Germinal center (tissue), 1 donor: ENCODE results near the gene DGAT2.
A peak's percentile ranks its signal among the peaks of the same experiment; 100 is the strongest.

ENCODE experiments used
- DNase-seq: peaks from one replicate; pipeline ENCODE4 v3.0.0; 2012; ENCODE audit warnings: mixed read lengths, low spot score

DGAT2 gene

DNA sequence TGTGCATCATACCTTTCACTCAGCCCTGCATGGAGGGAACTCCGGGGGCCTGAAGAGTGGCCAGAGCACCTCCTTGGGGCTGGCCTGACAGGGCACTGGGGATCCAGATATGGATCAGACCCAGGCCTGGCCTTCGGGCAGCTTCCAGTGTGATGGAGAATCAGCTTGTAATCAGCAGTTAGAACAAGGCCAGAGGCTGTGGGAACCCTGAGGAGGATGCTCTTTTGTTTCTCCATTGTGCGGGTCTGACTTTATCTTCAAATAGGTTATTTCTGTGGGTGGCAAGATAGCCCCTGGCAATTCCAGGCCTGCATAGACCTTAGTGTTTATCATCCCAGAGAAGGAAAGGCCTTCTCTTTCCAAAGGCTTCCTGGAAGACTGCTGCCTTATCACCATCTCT is 12.3 kb downstream of the DGAT2 start:
- DNase-seq, result no peak

DNA sequence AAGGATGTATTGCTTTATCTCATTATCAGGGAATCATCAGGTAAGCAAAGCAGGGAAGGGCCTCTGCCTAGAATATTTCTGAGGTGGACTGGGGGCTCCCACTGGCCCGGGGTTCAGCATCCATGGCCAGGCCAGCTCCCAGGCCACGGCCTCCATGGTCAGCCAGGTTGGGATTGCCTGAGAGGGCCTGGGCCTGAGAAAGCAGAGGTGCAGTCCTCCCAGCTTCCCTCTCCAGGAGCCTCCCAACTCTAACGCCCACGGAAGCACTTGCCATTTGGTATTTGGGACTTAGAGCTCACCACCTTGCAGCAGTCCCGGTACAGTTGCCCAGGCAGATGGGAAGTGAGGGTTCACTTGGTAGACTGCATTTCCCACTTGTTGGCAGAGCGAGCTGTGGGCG is 12.7 kb downstream of the DGAT2 start:
- no peak for DNase-seq

DNA sequence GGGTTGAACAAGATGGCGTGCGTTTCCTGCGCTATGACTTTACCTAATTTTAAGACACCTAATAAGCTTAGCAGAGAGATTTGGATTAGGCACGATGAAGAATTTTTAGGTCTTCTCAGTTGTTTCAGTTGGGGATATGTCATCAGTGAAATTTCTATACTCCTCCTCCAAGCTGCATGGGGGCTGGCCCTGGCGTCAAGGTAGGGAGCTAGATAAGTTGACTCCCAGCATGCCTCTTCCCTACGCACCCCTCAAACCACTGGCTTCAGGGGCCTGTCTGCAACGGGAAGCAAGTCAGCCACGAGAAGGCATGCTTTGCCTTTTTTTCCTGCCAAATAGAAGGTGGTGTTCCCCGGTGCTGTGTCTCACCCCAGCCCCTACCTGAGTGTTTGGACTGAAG is 13.3 kb downstream of the DGAT2 start:
- DNase-seq, result no peak

DNA sequence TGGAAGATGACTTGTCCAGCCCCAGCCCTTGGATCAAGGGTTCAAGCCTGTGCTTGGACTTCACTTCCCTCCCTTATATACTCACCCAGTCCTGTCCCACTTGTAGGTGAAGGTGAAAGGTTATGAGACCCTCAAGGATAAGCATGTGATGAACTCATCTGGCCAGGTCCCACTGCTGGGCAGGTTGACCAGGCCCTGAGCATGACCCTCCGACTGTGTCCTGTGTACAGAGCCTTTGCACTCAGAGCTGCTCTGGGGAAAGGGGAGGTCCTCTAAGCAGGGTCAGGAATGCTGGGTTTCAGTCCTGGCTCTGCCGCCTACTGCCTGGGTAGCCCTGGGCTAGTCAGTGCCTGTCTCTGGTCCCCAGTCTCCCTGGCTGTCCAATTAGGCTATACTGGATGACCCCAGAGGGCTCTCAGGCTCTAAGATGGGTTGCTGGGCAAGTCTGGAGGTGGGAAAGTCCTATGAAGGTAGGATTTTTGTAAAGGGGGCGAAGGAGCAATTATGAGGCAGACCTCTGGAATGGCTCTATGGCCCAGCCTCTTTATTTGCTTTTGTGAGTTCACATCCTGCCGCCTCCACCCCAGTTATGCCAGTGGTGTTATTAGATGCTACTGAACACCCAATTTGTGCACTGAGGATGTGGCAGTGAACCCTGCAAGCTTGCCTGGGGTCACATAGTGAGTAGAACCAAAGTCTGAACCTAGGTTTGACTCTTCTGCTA is 14.1 kb downstream of the DGAT2 start:
- DNase-seq, result no peak

GRCh38 chr11:75783416-75784084 is 15.0 kb downstream of the DGAT2 start:
- DNase-seq, result no peak

- DNase-seq, result no peak
Measured at GRCh38 chr11:75784085-75784478, 15.5 kb downstream of the DGAT2 start.

DNA sequence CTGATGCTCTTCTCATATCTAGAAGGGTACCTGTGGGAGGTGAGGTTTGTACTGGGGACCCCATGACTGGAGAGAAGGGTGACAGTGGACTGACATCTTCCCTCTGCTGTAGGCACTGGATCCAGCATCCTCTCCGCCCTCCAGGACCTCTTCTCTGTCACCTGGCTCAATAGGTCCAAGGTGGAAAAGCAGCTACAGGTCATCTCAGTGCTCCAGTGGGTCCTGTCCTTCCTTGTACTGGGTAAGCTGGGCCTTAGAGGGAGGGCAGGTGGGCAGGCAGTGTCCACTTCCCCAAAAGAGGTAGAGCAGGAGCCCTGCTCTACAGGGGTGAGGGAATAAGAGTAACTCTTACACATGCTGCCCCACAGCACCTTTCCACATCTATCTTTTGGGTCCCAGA is 15.9 kb downstream of the DGAT2 start:
- DNase-seq, result no peak

- DNase-seq, result no peak
Measured at GRCh38 chr11:75785187-75785586, 16.6 kb downstream of the DGAT2 start.

DNA sequence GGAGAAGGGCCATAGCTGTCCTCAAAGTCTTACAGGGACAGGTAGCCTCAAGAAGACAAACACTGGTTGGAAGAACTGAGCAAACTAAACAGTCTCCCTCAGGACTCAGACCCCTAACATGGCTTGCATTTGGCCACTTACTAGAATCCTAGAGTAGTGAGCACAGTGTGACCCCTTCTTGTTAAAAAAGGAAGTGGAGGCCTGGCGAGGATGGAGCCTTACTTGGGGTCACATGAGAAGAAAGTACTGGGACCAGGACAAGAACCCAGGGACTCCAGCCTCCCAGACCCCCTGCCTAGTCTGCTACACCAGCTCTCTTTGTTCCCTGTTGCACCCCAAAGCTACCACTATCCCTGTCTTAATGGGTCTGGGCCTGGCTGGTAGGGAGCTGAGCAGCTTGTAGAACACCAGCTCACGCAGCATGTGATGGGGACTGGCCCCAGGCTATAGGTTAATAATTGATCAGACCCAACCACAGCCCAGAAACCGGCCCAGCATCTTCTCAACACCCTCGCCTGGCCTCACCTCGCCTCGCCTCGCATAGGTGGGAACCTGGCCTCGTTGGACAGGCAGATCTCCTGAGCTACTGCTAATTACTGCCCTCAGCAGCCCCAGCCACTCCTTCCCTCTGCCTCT is 17.6 kb downstream of the DGAT2 start:
- DNase-seq, result no peak

- DNase-seq, result no peak
Measured at GRCh38 chr11:75789521-75789920, 20.9 kb downstream of the DGAT2 start.

- no peak for DNase-seq
Measured at GRCh38 chr11:75790986-75791385, 22.4 kb downstream of the DGAT2 start.

DNA sequence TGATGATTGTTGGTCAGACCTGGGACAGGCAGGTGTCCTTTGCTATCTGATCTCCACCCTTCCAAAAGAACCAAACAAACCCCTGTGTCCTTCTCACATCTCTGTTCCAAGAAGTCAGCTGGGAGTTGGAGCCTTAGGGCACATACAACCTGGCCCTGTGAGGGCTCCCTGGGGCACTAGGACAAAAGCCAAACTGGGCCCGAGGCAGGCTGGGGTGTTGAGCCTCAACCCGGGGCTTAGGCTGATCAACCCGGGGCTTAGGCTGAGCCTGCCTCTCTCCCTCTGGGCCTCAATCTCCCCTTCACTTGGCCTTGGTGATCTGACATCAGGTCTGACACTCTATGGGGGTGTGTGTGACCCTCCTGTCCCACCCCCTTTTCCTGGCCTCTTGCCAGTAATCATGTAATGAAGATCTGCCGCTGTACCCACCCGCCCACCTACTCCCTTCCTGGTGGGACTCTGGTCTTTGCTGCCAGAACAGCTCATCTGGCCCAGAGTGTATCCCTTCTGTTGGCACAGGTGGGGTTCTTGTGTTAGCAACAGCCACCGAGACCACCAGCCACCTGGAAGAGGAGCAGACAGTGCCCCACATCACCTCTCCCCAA is 23.7 kb downstream of the DGAT2 start:
- no peak for DNase-seq

DNA sequence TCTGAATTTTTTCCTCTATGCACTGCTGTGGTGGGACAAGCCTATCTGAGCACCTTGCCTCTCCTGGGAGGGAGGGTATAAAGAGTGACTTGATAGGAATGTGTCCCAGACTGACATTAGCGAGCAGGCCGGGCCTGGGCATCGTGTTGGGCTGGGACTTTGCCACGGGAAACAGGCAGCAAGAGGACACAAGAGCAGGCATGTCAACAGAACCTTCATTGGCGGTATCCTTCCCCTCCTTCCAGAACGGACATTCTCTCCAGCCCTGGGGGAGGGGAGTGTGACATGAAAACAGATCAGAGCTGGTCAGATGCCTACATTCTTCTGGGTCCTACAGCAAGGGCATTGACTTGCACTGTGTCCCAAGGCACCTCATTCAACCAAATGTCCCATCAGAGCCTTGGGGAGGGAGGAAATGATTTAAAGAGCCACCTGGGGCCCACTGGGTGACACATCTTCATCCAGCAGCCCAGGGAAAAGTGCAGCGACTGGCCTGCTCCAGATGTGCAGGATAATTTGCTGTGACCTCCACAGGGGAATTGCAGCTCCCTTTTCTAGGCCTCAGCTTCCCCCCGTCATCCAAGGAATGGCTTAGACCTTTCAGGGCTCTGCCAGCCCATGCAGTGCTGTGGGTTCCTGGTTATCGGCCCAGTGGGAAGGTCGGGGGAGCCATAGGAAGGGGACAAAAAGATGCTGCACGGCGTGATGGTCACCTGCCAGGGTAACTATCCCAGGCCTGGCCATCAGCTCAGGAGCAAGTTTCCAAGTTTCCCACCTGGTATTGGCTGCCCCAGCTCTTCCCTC is 24.6 kb downstream of the DGAT2 start:
- DNase-seq, result no peak

DNA sequence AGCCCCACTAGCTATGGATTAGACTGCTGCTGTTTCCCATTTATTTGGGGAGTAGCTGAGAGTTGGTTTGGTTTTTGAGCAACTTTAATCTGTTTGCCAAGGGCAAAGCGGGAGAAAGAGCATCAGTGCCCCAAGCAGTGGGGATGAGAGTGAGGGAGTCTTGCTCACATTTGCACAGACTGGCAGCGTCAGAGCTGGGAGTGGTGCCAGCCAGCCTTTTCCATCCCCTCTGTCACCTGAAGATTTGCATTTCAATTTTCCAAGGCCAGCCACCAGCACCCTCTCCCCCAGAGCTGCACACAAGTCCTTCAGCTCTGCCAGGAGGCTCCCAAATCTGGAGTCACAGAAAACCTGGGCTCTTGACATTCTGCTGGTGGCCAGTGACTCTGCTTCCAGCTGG is 25.4 kb downstream of the DGAT2 start:
- no peak for DNase-seq

DNA sequence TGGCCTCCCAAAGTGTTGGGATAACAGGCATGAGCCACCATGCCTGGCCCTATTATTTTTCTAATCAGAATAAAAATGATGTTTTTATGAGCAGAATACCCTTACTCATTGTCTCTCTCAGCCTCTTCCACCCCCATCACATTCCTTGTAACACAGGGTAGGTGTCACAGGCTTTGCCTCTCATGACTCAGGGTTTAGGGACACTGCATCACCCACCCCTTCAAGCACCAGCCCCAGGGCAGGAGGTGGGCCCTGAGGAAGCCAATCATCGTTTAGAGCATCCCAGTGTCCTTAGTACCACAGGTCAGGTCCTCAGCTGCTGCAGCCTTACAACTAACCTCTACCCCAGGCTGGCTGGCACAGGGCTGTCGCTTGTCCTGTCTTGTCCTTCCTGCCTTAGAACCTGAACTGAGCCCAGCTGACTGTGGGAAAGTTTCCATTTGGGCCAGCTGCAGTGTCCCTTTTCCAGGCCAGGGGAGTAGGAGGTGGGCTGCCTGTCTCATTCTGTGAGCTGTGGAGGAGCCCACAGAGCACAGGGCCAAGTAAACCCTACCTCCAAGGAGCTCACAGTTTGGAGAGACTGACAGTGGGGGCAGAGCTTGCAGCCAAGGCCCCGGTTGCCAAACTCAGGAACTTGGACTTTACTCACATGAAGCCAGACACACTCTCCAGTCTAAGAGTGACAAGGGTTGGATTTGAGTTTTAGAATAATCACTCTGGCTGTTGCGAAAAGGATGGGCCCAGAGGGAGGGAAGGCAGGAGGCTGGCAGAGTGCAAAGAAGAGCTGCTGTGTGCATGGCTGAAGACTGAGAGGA is 26.9 kb downstream of the DGAT2 start:
- DNase-seq, result no peak

GRCh38 chr11:75796091-75796435 is 27.5 kb downstream of the DGAT2 start:
- no peak for DNase-seq

DNA sequence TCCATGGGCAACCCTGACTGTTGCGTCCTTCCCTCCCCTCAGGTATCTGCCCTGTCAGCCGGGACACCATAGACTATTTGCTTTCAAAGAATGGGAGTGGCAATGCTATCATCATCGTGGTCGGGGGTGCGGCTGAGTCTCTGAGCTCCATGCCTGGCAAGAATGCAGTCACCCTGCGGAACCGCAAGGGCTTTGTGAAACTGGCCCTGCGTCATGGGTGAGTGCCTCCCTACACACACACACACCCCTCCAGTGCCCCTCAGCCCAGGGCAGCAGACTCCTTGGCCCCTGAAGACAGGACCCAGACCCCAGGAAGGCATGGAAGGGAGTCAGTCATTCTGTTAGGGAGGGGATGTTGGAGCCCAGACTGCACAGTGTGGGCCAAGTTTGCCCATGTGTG is 28.5 kb downstream of the DGAT2 start:
- DNase-seq, result peak; percentile 29

GRCh38 chr11:75797792-75798191 is 29.2 kb downstream of the DGAT2 start:
- DNase-seq, result no peak

GRCh38 chr11:75800136-75800675 is 31.6 kb downstream of the DGAT2 start:
- no peak for DNase-seq

GRCh38 chr11:75800728-75801361 is 32.3 kb downstream of the DGAT2 start:
- DNase-seq, result no peak
